NB4 (cell line): ENCODE results near the gene DCDC2.

Experiments used
- CTCF ChIP-seq: IDR thresholded peaks from one replicate; pipeline ENCODE4 v1.5.1; 2012; ENCODE audit warnings: low read depth, low read length
- MAX ChIP-seq: IDR thresholded peaks from 2 replicates; pipeline ENCODE4 v1.6.1; 2011; ENCODE audit warnings: low read depth, low read length
- MYC ChIP-seq: IDR thresholded peaks from 2 replicates; pipeline ENCODE4 v1.6.1; 2011; ENCODE audit warnings: low read depth, low read length
- POLR2A ChIP-seq: IDR thresholded peaks from 2 replicates; pipeline ENCODE4 v1.6.1; 2011; ENCODE audit warnings: mild to moderate bottlenecking; ENCODE audit not compliant: insufficient read length; ENCODE audit errors: extremely low read depth

GRCh38 chr6:24251339-24251738 is 106.5 kb downstream of the DCDC2 start:
- TF ChIP-seq CTCF: no peak
- TF ChIP-seq POLR2A: no peak
- no peak for TF ChIP-seq MAX
- no peak for TF ChIP-seq MYC
